Upper lobe of left lung (tissue), 4 donors: ENCODE data around the gene SLC9A8.

Experiments
- EP300 ChIP-seq, 4 donors: sonication (generic); formaldehyde crosslinking; IDR thresholded peaks; one replicate each; pipeline ENCODE4 v1.5.1; 2017; ENCODE audit warnings: antibody characterized with exemption in 4 of 4, control low read depth in 2 of 4
- POLR2A ChIP-seq, 4 donors: fragments of 450-650 bp; IDR thresholded peaks; one replicate each; pipeline ENCODE4 v1.5.1; 2016 to 2017; ENCODE audit warnings: antibody characterized with exemption in 4 of 4, mild to moderate bottlenecking in 2 of 4
- POLR2AphosphoS5 ChIP-seq, 2 donors: sonication (generic); formaldehyde crosslinking; IDR thresholded peaks; one replicate each; pipeline ENCODE4 v1.5.1; 2017; ENCODE audit warnings: antibody characterized with exemption in 2 of 2
- TF ChIP-seq, protein P1 (sequence below), 6 experiments: fragments of 450-650 bp in 4 of 6; fragments of 200-600 bp in 2 of 6; sonication (generic) in 2 of 6; IDR thresholded peaks; one replicate each; pipeline ENCODE4 v1.5.1; 2016 to 2019; ENCODE audit warnings: antibody characterized with exemption in 6 of 6

DNA sequence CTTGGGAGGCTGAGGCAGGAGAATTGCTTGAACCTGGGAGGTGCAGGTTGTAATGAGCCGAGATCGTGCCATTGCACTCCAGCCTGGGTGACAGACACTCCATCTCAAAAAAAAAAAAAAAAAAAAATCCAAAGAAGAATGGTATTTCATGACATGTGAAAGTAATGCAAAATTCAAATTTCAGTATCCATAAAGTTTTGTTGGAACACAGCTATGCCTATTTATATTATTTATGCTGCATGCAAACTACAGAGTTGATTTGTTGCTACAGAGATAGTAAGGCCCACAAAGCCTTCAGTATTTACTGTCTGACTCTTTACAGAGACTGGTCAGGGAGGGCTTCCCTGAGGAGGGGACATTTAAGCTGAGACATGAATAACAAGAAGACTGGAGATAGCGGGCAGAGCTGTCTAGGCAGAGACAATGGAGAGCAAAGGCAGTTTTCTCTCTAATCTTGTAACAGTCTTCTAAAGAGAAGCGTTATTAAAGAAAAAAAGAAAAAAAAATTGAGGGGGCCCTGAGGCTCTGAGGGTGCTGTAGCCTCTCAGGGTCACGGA is 2.7 kb upstream of the SLC9A8 start:
- TF ChIP-seq POLR2A (IDR thresholded peaks at IDR 0.05): no peak
- TF ChIP-seq, protein P1, sequence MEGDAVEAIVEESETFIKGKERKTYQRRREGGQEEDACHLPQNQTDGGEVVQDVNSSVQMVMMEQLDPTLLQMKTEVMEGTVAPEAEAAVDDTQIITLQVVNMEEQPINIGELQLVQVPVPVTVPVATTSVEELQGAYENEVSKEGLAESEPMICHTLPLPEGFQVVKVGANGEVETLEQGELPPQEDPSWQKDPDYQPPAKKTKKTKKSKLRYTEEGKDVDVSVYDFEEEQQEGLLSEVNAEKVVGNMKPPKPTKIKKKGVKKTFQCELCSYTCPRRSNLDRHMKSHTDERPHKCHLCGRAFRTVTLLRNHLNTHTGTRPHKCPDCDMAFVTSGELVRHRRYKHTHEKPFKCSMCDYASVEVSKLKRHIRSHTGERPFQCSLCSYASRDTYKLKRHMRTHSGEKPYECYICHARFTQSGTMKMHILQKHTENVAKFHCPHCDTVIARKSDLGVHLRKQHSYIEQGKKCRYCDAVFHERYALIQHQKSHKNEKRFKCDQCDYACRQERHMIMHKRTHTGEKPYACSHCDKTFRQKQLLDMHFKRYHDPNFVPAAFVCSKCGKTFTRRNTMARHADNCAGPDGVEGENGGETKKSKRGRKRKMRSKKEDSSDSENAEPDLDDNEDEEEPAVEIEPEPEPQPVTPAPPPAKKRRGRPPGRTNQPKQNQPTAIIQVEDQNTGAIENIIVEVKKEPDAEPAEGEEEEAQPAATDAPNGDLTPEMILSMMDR (IDR thresholded peaks at IDR 0.05): no peak
- no peak for TF ChIP-seq EP300 (IDR thresholded peaks at IDR 0.05)
- no peak for TF ChIP-seq POLR2AphosphoS5 (IDR thresholded peaks at IDR 0.05)
